22Rv1 (cell line): Measurements from ENCODE around the gene KDM5C.

ENCODE experiments used
- H3K27ac ChIP-seq: fragments of 450-650 bp; 2 replicates; pipeline ENCODE4 v1.5.1; 2017
- CTCF ChIP-seq: fragments of 450-650 bp; IDR thresholded peaks from 2 replicates; pipeline ENCODE4 v1.5.1; 2017; ENCODE audit warnings: mild to moderate bottlenecking
- ZFX ChIP-seq: fragments of 450-650 bp; IDR thresholded peaks from 2 replicates; pipeline ENCODE4 v1.6.1; 2017; ENCODE audit warnings: antibody characterized with exemption, borderline replicate concordance

KDM5C gene

GRCh38 chrX:53263597-53264094 lies 38.6 kb upstream of the KDM5C start:
- H3K27ac ChIP-seq, result peak overlapping the region; percentile 62
- TF ChIP-seq CTCF (no peak), ZFX (no peak)

GRCh38 chrX:53262918-53263394 lies 37.9 kb upstream of the KDM5C start:
- peak overlapping the region; percentile 62 for H3K27ac ChIP-seq
- no peak for TF ChIP-seq ZFX
- no peak for TF ChIP-seq CTCF

- TF ChIP-seq CTCF (no peak), ZFX (no peak)
- peak overlapping the region; percentile 62 for H3K27ac ChIP-seq
Measured at GRCh38 chrX:53262189-53262917, 37.3 kb upstream of the KDM5C start.

GRCh38 chrX:53261355-53261972 lies 36.5 kb upstream of the KDM5C start:
- TF ChIP-seq ZFX, result no peak
- no peak for TF ChIP-seq CTCF
- H3K27ac ChIP-seq, result peak overlapping the region; percentile 62

GRCh38 chrX:53260836-53261235 lies 35.8 kb upstream of the KDM5C start:
- peak overlapping the region; percentile 62 for H3K27ac ChIP-seq
- TF ChIP-seq CTCF (no peak), ZFX (no peak)

- TF ChIP-seq ZFX (no peak), CTCF (no peak)
- peak overlapping the region; percentile 54 for H3K27ac ChIP-seq
Measured at GRCh38 chrX:53257670-53258423, 32.8 kb upstream of the KDM5C start.
